K562 (cell line): ENCODE data around the gene SVEP1. TPM values are rescaled to one million over a fixed set of nuclear protein-coding genes. Genes with fewer than 3 reads are reported as not detected.
A peak's percentile ranks its signal among the peaks of the same experiment; 100 is the strongest.

Experiments
- ATAC-seq: fragments of 200-7000 bp; cut with Tn5 transposase; 3 replicates; pipeline ENCODE4 v1.9.1; 2020; ENCODE audit warnings: moderate library complexity
- BruUV-seq: library from RNA; stranded (reverse); fragments of 400-500 nt; replicated peaks from 2 replicates; lab custom pipeline; 2021; lab: Mats Ljungman, UMichigan
- CTCF ChIA-PET: fragments of 300-600 bp; formaldehyde crosslinking; extraction: SDS; loops from one replicate; lab custom pipeline; 2021; ENCODE audit warnings: low intra/inter-chr PET ratio; lab: Yijun Ruan, JAX
- POLR2A ChIA-PET: fragments of 300-600, 350-650 bp; sonication (Branson Sonifier 250); formaldehyde crosslinking; extraction: SDS; loops from one replicate; lab custom pipeline; 2021; ENCODE audit warnings: antibody characterized with exemption, inconsistent platforms; lab: Yijun Ruan, JAX
- DNase-seq, 4 experiments: peaks; one replicate each; pipeline versions ENCODE4 v3.0.0 to v3.0.0-alpha.2; 2011 to 2018; ENCODE audit warnings: low spot score in 3 of 4, mixed read lengths in 3 of 4; ENCODE audit errors: extremely low read depth in 1 of 4
- FAIRE-seq: peaks from 2 replicates; lab custom pipeline; 2011; peaks lifted over from hg19 to GRCh38; lab: Jason Lieb, UNC
- H2AFZ ChIP-seq: 2 replicates; pipeline ENCODE4 v1.6.0; 2011; ENCODE audit warnings: low read depth, low read length, control low read depth, inconsistent platforms
- H3K27ac ChIP-seq: fragments of 200-600 bp; 3 replicates; pipeline ENCODE4 v1.8.0; 2011; ENCODE audit warnings: low read depth, mild to moderate bottlenecking, control low read depth, inconsistent platforms, low read length, moderate library complexity, mixed read lengths; ENCODE audit errors: extremely low read depth
- H3K27me3 ChIP-seq, 2 experiments: fragments of 300-600 bp in 1 of 2; 2 replicates in 1 of 2; 3 replicates in 1 of 2; pipeline versions ENCODE4 v1.6.0 to v1.8.0; 2011; ENCODE audit warnings: inconsistent platforms in 2 of 2, low read length in 2 of 2, mild to moderate bottlenecking in 1 of 2, mixed read lengths in 1 of 2, moderate library complexity in 1 of 2; ENCODE audit not compliant: control insufficient read depth in 2 of 2, insufficient read depth in 2 of 2
- H3K36me3 ChIP-seq: fragments of 300-600 bp; 3 replicates; pipeline ENCODE4 v1.8.0; 2011; ENCODE audit warnings: mild to moderate bottlenecking, low read length, inconsistent platforms; ENCODE audit not compliant: control insufficient read depth, insufficient read depth
- H3K4me1 ChIP-seq, 2 experiments: fragments of 200-600 bp in 1 of 2; replicated peaks in 1 of 2; 2 replicates in 1 of 2; 3 replicates in 1 of 2; pipeline versions ENCODE4 v1.5.1 to v1.8.0; 2011; ENCODE audit warnings: inconsistent platforms in 2 of 2, low read length in 2 of 2, mild to moderate bottlenecking in 1 of 2, mixed read lengths in 1 of 2, moderate library complexity in 1 of 2; ENCODE audit not compliant: control insufficient read depth in 2 of 2, insufficient read depth in 2 of 2
- H3K4me2 ChIP-seq: 2 replicates; pipeline ENCODE4 v1.6.1; 2011; ENCODE audit warnings: low read length, control low read depth, inconsistent platforms, mixed read lengths; ENCODE audit not compliant: insufficient read depth
- H3K4me3 ChIP-seq: fragments of 200-600 bp; sonication (generic), shearing (Covaris generic); 2 replicates; pipeline ENCODE4 v1.5.1; 2016; ENCODE audit warnings: control low read depth, inconsistent platforms
- H3K79me2 ChIP-seq: fragments of 200-600 bp; 3 replicates; pipeline ENCODE4 v1.8.0; 2011; ENCODE audit warnings: low read length, inconsistent platforms; ENCODE audit not compliant: control insufficient read depth, insufficient read depth
- H3K9ac ChIP-seq, 2 experiments: 2 replicates each; pipeline versions ENCODE4 v1.6.0 to v1.6.1; 2011; ENCODE audit warnings: low read depth in 2 of 2, low read length in 2 of 2, control low read depth in 1 of 2, inconsistent platforms in 1 of 2, mild to moderate bottlenecking in 1 of 2, mixed read lengths in 1 of 2; ENCODE audit not compliant: insufficient read depth in 1 of 2
- H3K9me1 ChIP-seq: one replicate; pipeline ENCODE4 v1.6.0; 2011; ENCODE audit warnings: inconsistent platforms, mild to moderate bottlenecking, low read length, moderate library complexity; ENCODE audit not compliant: control insufficient read depth, insufficient read depth
- H3K9me3 ChIP-seq: replicated peaks from 2 replicates; pipeline ENCODE4 v1.5.1; 2011; ENCODE audit warnings: low read depth, low read length, inconsistent platforms; ENCODE audit not compliant: control insufficient read depth, insufficient read depth
- H4K20me1 ChIP-seq: replicated peaks from 2 replicates; pipeline ENCODE4 v1.6.1; 2011; ENCODE audit warnings: low read length, inconsistent platforms, mixed read lengths; ENCODE audit not compliant: control insufficient read depth, insufficient read depth
- C11orf30 ChIP-seq: fragments of 450-650 bp; IDR thresholded peaks from 2 replicates; pipeline ENCODE4 v1.6.1; 2016; ENCODE audit warnings: low read depth, mild to moderate bottlenecking
- CC2D1A ChIP-seq: fragments of 450-650 bp; IDR thresholded peaks from 2 replicates; pipeline ENCODE4 v1.6.1; 2017; ENCODE audit warnings: mild to moderate bottlenecking
- EGR1 ChIP-seq: fragments of 450-650 bp; conservative IDR thresholded peaks from 2 replicates; pipeline ENCODE4 v1.6.1; 2017; ENCODE audit warnings: mild to moderate bottlenecking
- KLF1 ChIP-seq: fragments of 450-650 bp; IDR thresholded peaks from 2 replicates; pipeline ENCODE4 v1.6.1; 2016; ENCODE audit warnings: missing genetic modification characterization, missing compliant biosample characterization
- PRMT5 ChIP-seq: sonication (generic); formaldehyde crosslinking; IDR thresholded peaks from 2 replicates; pipeline ENCODE4 v1.5.0; 2020; ENCODE audit warnings: missing genetic modification reagents
- U2AF2 ChIP-seq: fragments of 200-400 bp; formaldehyde crosslinking; optimal IDR thresholded peaks from 2 replicates; pipeline ENCODE3; 2017; ENCODE audit warnings: low read depth, mild to moderate bottlenecking, low read length
- ZNF146 ChIP-seq: IDR thresholded peaks from one replicate; pipeline ENCODE4 v1.6.1; 2018; ENCODE audit warnings: missing compliant biosample characterization; ENCODE audit not compliant: unreplicated experiment
- ZNF316 ChIP-seq: fragments of 450-650 bp; IDR thresholded peaks from 2 replicates; pipeline ENCODE4 v1.6.1; 2016
- WGBS: fragments of 100-300 bp; shearing (Covaris generic); methylation state at CpG from one replicate; pipeline ENCODE4 v1.1.6; 2016; ENCODE audit warnings: low coverage, mixed read lengths; ENCODE audit not compliant: insufficient coverage; ENCODE audit errors: missing lambda C conversion rate; 5-methylcytosine and 5-hydroxymethylcytosine counted together
- in situ Hi-C: fragments of 300-500 bp; cut with MboI; formaldehyde crosslinking; loops from 4 replicates; pipeline ENCODE4 v1.15.0; 2018; ENCODE audit warnings: inconsistent platforms, mixed read lengths
- intact Hi-C: fragments of 100-400 bp; cut with micrococcal nuclease; formaldehyde crosslinking; loops from 2 replicates; pipeline ENCODE4 v1.14.2; 2022
- polyA plus RNA-seq, 8 experiments: library from polyadenylated mRNA; depleted of rRNA in 4 of 8; stranded (reverse) in 5 of 8; unstranded in 3 of 8; fragments of >200 nt; fragmentation: Nextera tagmentation in 2 of 8; fragmentation: Illumina TruSeq in 1 of 8; extraction: Ambion mirVana in 2 of 8; extraction: Trizol in 1 of 8; gene quantifications; 2 replicates each; pipeline versions ENCODE4 v1.2.1 to v1.2.3, GENCODE V29; 2011 to 2014; ENCODE audit warnings: inconsistent platforms in 1 of 8, missing spikeins in 1 of 8
- total RNA-seq, 7 experiments: library from RNA; depleted of rRNA in 6 of 7; stranded (reverse); fragments of >200 nt in 6 of 7; fragmentation: Illumina TruSeq in 2 of 7; extraction: Trizol in 2 of 7; gene quantifications; 2 replicates each; pipeline versions ENCODE4 v1.2.1 to v1.2.3, GENCODE V29; 2011 to 2021; ENCODE audit warnings: low replicate concordance in 1 of 7

Gene SVEP1
- total and polyA plus RNA-seq, 9 of the 15 experiments (the other 6 are each of a cell fraction or from before 2014, with no cell fraction given) = 0.20 to 0.84 (median 0.43) TPM

DNA sequence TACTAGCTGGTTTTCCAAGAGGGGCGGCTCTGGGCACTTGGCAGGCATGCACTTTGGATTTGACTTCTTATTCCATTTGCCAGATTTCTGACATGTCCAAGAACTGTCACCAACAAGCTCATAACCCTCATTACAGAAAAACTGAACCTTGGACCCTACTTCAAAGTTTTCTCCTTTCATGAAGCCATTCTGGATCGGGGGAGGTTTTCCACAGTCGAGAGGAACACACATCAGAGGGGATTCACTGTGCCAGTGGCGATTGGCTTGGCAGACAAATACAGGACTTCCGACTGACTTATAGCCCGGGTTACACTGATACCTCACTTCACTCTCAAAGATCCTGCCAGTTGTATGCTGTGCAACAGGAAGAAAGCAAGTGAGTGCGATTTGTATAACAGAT lies 170.9 kb downstream of the SVEP1 start:
- Histone ChIP-seq H3K36me3 (no peaks in the 10 kb centered on the region), H3K9me1 (no peaks in the 10 kb centered on the region), H3K27ac (no peak overlapping the region), H3K4me3 (no peak overlapping the region), H4K20me1 (no peaks in the 10 kb centered on the region), H3K4me1 (no peaks in the 10 kb centered on the region), H3K27me3 (no peaks in the 10 kb centered on the region; a peak in 1 of 5 replicates)
- DNase-seq (no peak), ATAC-seq (no peak)
- POLR2A ChIA-PET = no interaction called here
- no TSS peak for BruUV-seq
- in situ Hi-C loops = no loop called here
- CTCF ChIA-PET = no interaction called here
- TF ChIP-seq U2AF2 (no peak), EGR1 (no peak)
- TF ChIP-seq, all 486 proteins: peak for 0
- Histone ChIP-seq H3K9ac (no peak overlapping the region), H3K4me2 (no peak overlapping the region), H3K9me3 (no peaks in the 10 kb centered on the region), H2AFZ (no peak overlapping the region), H3K79me2 (no peaks in the 10 kb centered on the region)
- no peak for FAIRE-seq
- 11% methylated on average over 7 of the region's 7 CpGs for WGBS
- intact Hi-C loops = no loop called here

DNA sequence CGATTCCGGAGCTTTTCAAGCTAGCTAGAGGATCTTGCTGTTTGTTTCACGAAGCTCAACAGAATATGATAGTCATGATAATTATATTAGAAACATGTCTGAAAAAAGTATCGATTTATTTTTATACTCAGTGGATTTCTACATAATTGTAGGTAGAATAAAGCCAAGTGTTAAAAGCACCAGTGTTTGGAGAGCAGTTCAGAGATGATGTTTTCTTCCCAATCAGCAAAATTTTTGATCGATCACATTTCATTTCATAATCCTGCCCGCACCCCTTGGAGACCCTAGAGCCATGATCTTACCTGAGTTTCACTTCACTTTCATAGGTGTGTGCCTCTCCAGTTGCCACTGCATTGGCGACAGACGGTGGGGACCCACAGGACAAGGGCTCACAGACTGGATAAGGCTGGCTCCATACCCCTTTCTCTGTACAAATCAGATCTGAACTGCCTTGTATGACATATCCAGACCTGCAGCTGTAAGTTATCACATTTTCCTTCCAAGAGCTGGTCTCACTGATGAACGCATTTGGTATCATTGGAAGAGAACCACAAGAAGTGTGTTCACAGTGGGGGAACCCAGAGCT lies 173.6 kb downstream of the SVEP1 start:
- intact Hi-C loops = no loop called here
- H3K27ac ChIP-seq = no peak overlapping the region
- no peaks in the 10 kb centered on the region; a peak in 1 of 5 replicates for H3K27me3 ChIP-seq
- FAIRE-seq (no peak), ATAC-seq (peak; percentile 27; the same call in 1 of the 3 replicates), DNase-seq (no peak)
- no peaks in the 10 kb centered on the region for H3K79me2 ChIP-seq
- in situ Hi-C loops = no loop called here
- no peaks in the 10 kb centered on the region for H3K36me3 ChIP-seq
- TF ChIP-seq C11orf30 = 0 out of 2 replicates have a peak, but pooled peaks have one; percentile 10
- TF ChIP-seq ZNF146 (CRISPR knock-in tag) = no peak
- no peak for TF ChIP-seq PRMT5 (CRISPR knock-in tag)
- TF ChIP-seq KLF1 (tag) = no peak
- TF ChIP-seq CC2D1A = no peak
- peak; percentile 48; the same call in 1 of the 2 replicates for TF ChIP-seq ZNF316
- POLR2A ChIA-PET = no interaction called here
- H4K20me1 ChIP-seq = no peaks in the 10 kb centered on the region
- H3K4me1 ChIP-seq = no peaks in the 10 kb centered on the region
- no TSS peak for BruUV-seq
- no peak overlapping the region for H3K4me3 ChIP-seq
- H2AFZ ChIP-seq = no peak overlapping the region
- WGBS = 6% methylated on average over 9 of the region's 9 CpGs
- no peak overlapping the region for H3K4me2 ChIP-seq
- no peaks in the 10 kb centered on the region for H3K9me3 ChIP-seq
- H3K9ac ChIP-seq = no peak overlapping the region
- H3K9me1 ChIP-seq = no peaks in the 10 kb centered on the region
- CTCF ChIA-PET = no interaction called here
